Breast epithelium (tissue), 4 donors: ENCODE results near the gene KIF6. TPM values are rescaled to one million over a fixed set of nuclear protein-coding genes. Genes with fewer than 3 reads are reported as not detected.

Experiments used
- DNase-seq, 2 donors: peaks; one replicate each; pipeline ENCODE4 v3.0.0-alpha.2; 2019; ENCODE audit warnings: low spot score in 2 of 2
- H3K27ac ChIP-seq, 2 donors: fragments of 200-600 bp; sonication (generic) in 1 of 2; one replicate each; pipeline ENCODE4 v1.5.1; 2016 to 2019; ENCODE audit warnings: mild to moderate bottlenecking in 1 of 2
- H3K27me3 ChIP-seq, 2 donors: fragments of 200-600 bp; sonication (generic) in 1 of 2; one replicate each; pipeline versions ENCODE4 v1.5.1 to v1.6.0; 2017 to 2019; ENCODE audit warnings: control low read depth in 1 of 2, mild to moderate bottlenecking in 1 of 2
- H3K36me3 ChIP-seq: fragments of 200-600 bp; one replicate; pipeline ENCODE4 v1.5.1; 2019
- H3K4me1 ChIP-seq, 2 donors: fragments of 200-600 bp; sonication (generic); one replicate each; pipeline ENCODE4 v1.5.1; 2016 to 2019; ENCODE audit warnings: control low read depth in 1 of 2
- H3K4me3 ChIP-seq, 3 donors: fragments of 200-600 bp; sonication (generic); 1 replicate in 2 of 3; 2 replicates in 1 of 3; pipeline ENCODE4 v1.5.1; 2016 to 2019; ENCODE audit warnings: mild to moderate bottlenecking in 3 of 3, moderate library complexity in 2 of 3
- H3K9me3 ChIP-seq, 2 donors: fragments of 200-600 bp; sonication (generic) in 1 of 2; one replicate each; pipeline ENCODE4 v1.5.1; 2016 to 2019; ENCODE audit warnings: control low read depth in 1 of 2
- POLR2A ChIP-seq: fragments of 450-650 bp; IDR thresholded peaks from one replicate; pipeline ENCODE4 v1.6.1; 2016; ENCODE audit warnings: antibody characterized with exemption, mild to moderate bottlenecking, moderate library complexity
- POLR2AphosphoS5 ChIP-seq, 3 donors: sonication (generic); formaldehyde crosslinking; IDR thresholded peaks; one replicate each; pipeline ENCODE4 v1.6.1; 2017; ENCODE audit warnings: antibody characterized with exemption in 3 of 3
- intact Hi-C: fragments of 100-400 bp; cut with DNase I; formaldehyde crosslinking; loops from one replicate; pipeline ENCODE4 v1.15.1; 2023; ENCODE audit warnings: low total_unique reads
- total RNA-seq, 3 donors: library from RNA; depleted of rRNA; stranded (reverse); fragments of >200 nt; gene quantifications; one replicate each; pipeline ENCODE4 v1.1.0, GENCODE V29; 2016
- TF ChIP-seq, protein P1 (sequence below), 3 donors: fragments of 450-650 bp; IDR thresholded peaks; one replicate each; pipeline ENCODE4 v1.5.1; 2016 to 2017; ENCODE audit warnings: antibody characterized with exemption in 3 of 3, mild to moderate bottlenecking in 3 of 3, moderate library complexity in 3 of 3

Gene KIF6
- total RNA-seq, 3 donors from 2014 or later, result under 0.01 to 0.80 (median 0.15) TPM

DNA sequence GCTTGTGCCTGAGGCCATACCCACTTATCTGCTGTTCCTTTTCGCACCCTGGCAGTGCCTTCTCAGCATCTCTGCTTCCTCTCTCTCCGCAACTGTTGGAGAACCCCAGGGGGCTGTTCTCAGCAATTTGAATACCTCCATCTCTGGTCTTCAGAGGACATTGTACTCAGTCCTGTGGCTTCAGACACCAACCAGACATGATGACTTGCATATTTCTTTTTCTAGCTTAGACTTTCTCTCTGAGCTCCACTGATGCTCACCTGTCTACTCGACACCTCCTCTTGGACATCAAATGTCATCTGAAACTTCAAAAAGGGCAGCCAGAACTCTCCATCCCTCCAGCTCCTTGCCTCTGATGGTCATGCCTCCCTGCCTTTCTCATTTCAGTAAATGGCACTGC, 383.9 kb downstream of the KIF6 start:
- H3K9me3 ChIP-seq, result no peaks in the 10 kb centered on the region
- H3K36me3 ChIP-seq, result no peaks in the 10 kb centered on the region
- intact Hi-C loops, result no loop called here
- H3K4me3 ChIP-seq, result no peak overlapping the region
- no peak overlapping the region for H3K27ac ChIP-seq
- DNase-seq, result no peak
- TF ChIP-seq POLR2A (no peak), POLR2AphosphoS5 (IDR thresholded peaks at IDR 0.05) (no peak)
- TF ChIP-seq, protein P1, sequence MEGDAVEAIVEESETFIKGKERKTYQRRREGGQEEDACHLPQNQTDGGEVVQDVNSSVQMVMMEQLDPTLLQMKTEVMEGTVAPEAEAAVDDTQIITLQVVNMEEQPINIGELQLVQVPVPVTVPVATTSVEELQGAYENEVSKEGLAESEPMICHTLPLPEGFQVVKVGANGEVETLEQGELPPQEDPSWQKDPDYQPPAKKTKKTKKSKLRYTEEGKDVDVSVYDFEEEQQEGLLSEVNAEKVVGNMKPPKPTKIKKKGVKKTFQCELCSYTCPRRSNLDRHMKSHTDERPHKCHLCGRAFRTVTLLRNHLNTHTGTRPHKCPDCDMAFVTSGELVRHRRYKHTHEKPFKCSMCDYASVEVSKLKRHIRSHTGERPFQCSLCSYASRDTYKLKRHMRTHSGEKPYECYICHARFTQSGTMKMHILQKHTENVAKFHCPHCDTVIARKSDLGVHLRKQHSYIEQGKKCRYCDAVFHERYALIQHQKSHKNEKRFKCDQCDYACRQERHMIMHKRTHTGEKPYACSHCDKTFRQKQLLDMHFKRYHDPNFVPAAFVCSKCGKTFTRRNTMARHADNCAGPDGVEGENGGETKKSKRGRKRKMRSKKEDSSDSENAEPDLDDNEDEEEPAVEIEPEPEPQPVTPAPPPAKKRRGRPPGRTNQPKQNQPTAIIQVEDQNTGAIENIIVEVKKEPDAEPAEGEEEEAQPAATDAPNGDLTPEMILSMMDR (IDR thresholded peaks at IDR 0.05), result no peak
- no peaks in the 10 kb centered on the region for H3K27me3 ChIP-seq
- no peaks in the 10 kb centered on the region for H3K4me1 ChIP-seq

DNA sequence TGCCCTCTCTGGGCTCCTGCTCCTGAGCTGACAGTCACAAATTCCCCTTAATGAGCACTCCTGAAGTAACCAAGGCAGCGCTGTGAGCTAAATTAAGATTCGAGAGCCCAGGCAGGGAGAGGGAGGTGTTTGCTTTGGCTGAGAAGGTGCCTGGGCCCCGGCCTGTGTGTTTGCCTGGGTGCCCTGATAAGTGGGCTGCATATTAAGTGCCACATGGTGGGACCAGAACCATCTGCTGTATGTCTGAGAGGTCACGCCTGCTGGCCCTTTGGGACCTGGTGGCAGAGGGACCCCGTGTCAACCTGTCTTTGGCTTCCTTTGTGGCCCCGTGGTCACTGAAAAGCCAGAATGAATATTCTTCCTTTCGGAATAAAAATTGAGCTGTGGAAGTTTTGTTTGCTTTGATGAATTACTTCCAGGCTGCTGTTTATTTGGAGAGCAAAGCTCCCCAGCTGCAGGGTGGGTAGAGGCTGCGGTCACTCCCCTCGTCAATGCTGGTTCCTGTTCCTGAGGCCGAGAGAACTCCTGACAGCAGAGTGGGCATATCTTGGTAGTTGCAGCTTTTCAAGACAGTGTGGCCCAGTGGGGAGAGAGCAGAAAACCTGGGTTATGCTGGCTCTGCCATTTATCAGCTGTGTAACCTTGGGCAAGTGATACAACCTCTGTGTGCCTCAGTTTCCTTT, 385.2 kb downstream of the KIF6 start:
- Histone ChIP-seq H3K36me3 (no peaks in the 10 kb centered on the region), H3K9me3 (no peaks in the 10 kb centered on the region), H3K4me1 (no peaks in the 10 kb centered on the region), H3K27me3 (no peaks in the 10 kb centered on the region), H3K4me3 (no peak overlapping the region), H3K27ac (no peak overlapping the region)
- TF ChIP-seq POLR2AphosphoS5 (IDR thresholded peaks at IDR 0.05), result no peak
- TF ChIP-seq, protein P1 (IDR thresholded peaks at IDR 0.05), result no peak
- no peak for TF ChIP-seq POLR2A
- no peak for DNase-seq
- intact Hi-C loops, result no loop called here

DNA sequence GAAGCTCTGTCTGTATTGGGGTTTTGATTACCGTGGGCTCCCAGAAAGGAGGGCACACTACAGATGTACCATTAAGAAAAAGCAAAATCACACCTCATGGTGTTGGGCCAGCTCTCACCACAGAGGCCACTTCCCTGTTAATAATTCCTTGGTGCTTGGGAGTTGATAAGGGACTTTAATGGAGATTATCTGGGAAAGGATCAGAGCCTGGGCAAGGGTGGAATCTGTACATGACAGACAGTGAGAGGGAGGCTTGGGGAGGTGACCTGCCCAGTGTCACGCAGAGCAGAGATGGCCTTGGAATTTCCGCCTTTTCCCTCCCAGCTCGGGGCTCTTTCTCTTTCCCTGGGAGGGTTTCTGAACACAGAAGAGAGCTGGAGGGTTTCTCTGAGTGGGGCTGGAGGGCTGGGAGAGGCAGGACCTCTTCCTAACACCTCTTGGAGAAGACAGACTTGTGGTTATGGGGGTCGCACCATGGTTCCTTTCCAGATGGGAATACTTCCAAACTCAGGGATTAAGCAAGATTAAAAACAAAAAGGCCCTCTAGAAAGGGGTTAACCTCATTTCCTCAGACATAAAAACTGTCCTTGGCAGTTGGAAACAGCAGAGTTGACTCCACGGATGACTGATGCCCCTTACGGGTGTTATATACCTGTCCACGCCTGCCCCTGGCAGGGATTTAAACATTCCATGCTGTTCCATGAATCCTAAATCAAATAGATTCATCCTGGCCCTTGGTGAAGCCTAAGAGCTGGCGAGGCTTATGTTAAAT, 385.9 kb downstream of the KIF6 start:
- intact Hi-C loops, result no loop called here
- no peaks in the 10 kb centered on the region for H3K4me1 ChIP-seq
- H3K4me3 ChIP-seq, result no peak overlapping the region
- H3K27me3 ChIP-seq, result no peaks in the 10 kb centered on the region
- no peaks in the 10 kb centered on the region for H3K36me3 ChIP-seq
- TF ChIP-seq, protein P1 (IDR thresholded peaks at IDR 0.05), result no peak
- TF ChIP-seq POLR2AphosphoS5 (IDR thresholded peaks at IDR 0.05) (no peak), POLR2A (no peak)
- no peak for DNase-seq
- no peaks in the 10 kb centered on the region for H3K9me3 ChIP-seq
- H3K27ac ChIP-seq, result no peak overlapping the region

DNA sequence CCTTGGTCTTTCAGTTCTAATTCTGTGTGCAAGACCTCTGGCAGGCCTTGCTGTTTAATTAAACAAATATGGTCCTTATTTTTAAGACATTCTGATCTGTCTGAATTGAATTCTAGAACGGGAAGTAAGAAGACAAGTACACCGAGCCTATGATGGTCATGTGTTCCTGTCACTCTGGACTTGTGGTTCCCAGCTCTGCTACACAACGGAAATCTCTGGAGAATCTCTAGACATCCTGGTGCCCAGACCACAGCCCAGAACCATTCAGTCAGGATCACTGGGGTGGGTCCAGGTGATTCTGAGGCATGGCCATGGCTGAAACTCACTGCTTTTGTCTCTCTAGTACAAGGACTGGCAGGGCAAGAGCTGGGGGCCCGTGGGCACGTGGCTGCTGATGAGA, 386.8 kb downstream of the KIF6 start:
- no peaks in the 10 kb centered on the region for H3K9me3 ChIP-seq
- no peak overlapping the region for H3K4me3 ChIP-seq
- H3K27ac ChIP-seq, result no peak overlapping the region
- DNase-seq, result no peak
- H3K27me3 ChIP-seq, result no peaks in the 10 kb centered on the region
- TF ChIP-seq POLR2A (no peak), POLR2AphosphoS5 (IDR thresholded peaks at IDR 0.05) (no peak)
- TF ChIP-seq, protein P1 (IDR thresholded peaks at IDR 0.05), result no peak
- no peaks in the 10 kb centered on the region for H3K36me3 ChIP-seq
- intact Hi-C loops, result no loop called here
- H3K4me1 ChIP-seq, result no peaks in the 10 kb centered on the region
